GM21717 (cell line): ENCODE measurements around the gene FXYD6.

ENCODE experiments used
- ATAC-seq: cut with Tn5 transposase; IDR thresholded peaks from one replicate; pipeline ENCODE4 v1.9.1; 2021; ENCODE audit warnings: mild to moderate bottlenecking, moderate library complexity; ENCODE audit not compliant: unreplicated experiment

Gene FXYD6

DNA sequence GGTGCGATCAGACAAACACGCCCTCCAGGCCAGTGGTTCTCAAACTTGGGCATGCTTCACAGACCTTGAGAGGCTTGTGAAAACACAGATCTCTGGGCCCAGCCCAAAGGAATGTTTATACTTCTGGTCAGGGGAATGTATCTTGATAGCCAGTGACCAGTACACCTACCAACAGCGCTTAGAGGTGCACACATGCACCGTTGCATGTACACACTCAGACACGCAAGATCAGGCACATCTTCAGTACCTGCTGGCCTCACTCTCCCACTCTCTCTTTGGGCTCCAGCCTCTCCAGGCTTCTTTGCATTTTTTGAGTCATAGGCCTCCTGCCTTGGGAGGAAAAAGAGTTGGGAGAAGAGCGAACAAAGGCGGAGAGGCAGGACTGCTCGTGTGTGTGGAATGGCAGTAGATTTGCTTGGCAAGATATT lies 11.7 kb upstream of the FXYD6 start:
- no peak for ATAC-seq

DNA sequence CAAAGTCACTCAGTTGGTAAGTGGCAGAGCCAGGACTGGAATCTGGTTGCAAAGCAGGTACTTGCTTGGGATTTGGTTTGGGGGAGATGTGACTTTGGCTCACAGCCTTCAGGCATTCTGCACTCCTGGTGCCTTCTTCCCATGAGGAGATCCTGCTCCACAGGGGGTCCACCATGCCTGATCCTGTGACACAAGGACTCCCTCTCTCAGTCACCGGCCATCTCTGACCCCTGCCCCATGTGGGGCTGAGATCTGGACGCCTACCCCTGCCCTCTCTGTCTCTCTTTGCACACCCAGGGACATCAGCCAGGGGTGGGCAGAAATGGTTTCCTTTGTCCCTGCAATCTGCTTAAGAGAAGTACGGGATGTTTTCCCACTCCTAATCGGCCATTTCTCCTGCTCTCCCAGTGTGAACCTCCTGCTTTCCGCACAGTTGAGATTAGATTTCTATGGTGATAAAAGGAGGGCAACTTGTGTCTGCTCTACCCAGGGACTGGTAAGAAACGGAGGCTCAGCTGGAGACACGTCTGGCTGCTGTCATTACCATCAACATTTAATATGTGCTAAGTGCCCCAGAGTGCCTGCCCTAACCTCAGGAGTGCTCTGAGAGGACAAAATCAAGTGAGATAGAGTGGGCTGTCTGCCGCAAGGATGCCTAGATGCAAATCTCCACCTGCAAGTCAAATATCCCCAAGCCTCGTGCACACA lies 11.1 kb upstream of the FXYD6 start:
- no peak for ATAC-seq

DNA sequence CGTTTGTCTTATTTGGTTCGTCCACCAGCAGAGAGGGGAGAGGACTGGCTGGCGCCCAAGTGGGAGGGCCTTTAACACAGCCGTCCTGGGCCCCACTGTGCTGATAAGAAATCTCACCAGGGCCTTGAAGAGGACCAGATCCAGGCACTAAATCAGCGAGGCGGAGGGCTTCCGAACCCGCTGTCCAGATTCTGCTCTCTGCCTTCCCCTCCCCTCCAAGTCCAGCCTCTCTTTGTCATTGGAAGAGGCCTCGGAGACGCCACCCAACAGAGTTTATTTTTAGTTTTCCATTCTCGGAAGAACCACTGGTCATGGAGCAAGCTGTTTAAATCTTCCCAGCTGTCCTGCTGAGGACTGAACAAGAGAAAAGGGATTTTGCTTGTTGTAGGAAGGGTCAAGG lies 9.3 kb upstream of the FXYD6 start:
- ATAC-seq: no peak

DNA sequence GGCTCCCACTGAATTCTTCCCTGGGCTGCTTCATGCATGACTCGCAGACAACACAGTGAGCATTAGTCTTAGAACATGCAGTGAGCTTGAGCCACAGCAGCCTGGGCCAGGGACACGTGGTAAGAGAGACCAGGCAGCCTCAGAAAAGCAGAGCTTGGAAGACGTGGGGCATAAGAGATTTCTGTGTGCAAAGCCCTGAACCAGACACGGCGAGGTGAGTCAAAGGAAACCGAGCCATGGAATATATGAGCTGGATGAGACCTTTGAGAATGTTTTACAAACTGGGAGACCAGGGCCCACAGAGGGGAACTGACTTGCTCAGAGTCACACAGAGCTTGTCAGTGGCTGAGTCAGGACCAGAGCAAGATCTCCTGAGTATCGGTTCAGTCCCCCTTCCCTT lies 8.5 kb upstream of the FXYD6 start:
- no peak for ATAC-seq

DNA sequence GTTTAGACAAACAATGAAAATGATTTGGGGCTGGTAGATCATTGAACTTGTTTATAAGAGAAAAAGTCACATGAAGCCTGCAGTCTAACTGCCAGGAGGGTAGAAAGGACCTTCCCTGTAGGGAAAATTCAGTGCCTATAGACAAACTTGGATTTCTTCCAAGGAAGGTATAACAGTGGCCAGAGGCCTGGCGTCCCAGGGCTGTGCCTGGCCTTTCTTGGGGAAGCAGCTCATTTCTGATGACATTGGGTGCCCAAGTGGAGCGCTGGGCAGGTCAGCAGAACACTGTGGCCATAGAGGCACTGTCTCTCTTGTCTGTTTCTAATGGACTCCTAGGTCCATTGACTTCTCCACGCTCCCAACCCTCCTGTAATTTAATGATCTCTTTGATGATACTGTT lies 6.6 kb upstream of the FXYD6 start:
- ATAC-seq: no peak

DNA sequence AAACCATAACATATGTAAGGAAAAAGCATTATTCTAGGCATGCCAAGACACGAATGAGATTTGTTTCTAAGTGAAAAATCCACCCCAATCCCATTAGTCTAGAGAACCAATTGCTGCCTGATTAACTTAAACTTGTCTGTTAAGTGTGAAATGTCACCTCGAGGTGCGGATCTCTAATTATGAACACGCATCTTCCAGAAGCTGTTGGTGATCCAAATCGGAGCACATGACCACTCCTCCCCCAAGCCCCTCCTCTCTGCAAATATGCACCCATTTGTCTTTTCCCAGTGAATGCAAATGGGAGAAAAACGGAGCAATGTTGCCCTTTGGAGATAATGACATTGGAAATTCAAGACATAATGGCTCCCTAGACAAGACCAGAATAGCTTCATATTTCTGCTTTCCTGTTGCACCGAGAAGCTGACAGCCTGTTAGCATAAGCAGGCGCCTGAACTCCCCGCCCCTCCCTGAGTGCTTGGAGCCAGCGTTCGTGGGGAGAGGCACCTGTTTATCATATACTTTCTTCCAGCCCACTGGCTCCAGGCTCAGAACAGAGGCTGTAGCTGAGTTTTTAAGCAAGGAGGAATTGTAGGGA lies 6.0 kb upstream of the FXYD6 start:
- ATAC-seq: no peak

DNA sequence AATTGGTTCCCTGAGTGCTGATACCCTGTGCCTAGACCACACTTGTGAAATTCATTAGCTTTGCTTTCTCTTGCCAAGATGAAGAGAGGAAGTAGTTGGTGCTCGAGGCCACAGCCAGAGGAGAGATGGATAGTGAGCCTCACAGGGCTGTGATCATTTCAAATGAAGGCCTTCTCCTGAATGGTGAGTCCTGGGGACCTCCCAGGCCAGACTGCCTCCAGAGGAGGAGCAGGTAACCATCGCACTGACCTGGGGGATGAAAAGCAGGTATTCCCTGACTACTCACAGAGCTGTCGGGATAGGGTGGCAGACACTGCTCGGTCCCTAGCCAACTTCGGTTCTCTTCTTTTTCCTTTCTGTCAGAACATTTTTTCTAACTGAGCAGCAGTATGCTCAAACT lies 4.8 kb upstream of the FXYD6 start:
- ATAC-seq: no peak

DNA sequence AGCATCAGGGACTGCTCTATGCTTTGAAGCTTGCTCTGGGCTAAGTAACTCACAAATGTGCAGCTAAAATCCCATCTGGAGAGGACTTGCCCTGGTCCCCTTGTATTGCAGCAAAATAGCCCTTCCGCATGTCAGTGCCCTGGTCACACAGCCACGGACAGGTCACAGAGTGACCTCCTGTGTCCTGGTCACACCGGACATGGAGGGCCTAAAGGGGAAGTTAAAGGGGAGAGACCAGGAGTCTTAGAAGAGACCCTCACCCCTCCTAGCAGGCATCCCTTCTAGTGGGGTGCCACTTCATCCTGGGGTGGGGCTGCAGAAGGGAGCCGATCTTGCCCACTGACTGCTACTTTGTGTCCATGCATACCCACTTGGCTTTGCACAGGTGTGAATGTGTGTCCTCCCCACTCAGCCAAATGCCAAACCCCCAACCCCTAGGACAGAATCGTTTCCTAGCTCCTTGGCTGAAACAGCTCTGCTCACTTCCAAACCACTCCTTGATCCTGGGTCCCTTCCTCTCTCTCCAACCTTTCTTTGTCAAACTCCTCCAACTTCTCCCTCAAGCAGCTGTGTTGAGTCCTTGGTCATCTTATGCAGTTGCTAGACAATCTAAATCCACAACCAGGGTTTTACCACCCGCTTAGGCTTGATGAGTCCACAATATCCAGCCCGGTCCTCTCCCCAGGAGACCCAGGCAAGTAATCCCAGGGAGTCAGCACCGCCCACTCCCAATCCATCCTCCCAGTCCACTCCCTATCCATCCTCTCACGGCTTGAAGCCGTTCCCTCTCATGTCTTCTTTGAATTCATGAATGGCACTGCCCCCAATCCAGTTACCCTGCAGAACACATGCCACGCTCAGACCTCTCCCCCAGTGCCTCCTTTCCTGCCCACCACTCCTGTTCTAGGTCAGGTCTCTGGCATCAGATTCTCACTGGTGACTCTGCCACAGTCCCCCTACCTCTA lies 3.3 kb upstream of the FXYD6 start:
- ATAC-seq: no peak

DNA sequence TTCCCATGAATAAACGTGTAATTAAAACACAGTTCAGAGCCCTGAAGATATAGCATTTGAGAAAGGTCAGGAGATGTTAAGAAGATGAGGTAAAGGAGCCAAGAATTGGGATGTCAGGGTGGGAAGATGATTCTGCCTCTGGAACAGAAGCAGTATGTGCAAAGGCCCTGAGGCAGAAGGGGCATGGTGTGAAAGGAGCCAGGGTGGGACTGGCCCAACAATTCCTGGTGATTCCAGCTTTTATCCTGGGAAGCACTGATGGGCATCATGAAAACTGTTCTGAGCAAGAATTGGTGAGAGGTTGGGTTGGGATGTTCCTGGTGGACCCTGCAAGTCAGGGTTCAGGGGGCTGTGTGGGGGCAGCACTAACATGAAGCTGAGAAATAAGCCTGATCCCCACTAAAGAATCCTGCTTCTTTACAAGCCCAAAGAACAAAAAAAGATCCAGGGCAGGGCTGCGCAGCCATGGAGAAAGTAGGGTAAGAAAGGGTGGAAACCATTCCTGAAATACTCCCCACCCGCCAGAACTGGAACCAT lies 2.5 kb upstream of the FXYD6 start:
- ATAC-seq: no peak

DNA sequence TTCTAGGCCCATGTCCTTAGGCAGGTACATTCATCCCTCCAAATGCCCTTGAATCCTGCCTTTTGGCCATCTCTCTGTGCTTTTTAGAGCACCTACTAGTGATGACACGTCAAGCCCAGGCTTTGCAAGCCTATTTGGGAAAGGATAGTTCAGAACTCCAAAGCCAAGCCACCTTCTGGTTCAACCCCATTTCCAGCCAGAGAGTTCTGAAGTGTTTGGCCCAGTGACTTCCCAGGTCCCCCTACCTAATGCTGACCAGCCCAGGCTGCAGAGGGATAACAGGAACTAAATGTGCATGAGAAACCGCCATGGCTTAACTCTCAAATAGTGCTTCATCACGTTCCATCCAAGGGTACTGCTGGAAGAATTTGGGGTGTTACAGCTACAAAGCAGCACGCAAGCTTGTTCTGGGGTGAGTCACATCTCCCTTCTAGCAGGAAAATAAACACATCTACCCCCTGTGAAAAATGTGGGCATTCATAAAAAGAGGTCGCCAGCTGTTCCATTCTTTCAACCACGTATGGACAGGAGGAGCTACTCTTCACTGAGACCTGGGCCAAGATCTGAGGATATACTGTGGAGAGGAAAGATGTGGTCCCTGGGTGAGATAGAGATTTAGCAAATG lies 2.0 kb upstream of the FXYD6 start:
- ATAC-seq: no peak

DNA sequence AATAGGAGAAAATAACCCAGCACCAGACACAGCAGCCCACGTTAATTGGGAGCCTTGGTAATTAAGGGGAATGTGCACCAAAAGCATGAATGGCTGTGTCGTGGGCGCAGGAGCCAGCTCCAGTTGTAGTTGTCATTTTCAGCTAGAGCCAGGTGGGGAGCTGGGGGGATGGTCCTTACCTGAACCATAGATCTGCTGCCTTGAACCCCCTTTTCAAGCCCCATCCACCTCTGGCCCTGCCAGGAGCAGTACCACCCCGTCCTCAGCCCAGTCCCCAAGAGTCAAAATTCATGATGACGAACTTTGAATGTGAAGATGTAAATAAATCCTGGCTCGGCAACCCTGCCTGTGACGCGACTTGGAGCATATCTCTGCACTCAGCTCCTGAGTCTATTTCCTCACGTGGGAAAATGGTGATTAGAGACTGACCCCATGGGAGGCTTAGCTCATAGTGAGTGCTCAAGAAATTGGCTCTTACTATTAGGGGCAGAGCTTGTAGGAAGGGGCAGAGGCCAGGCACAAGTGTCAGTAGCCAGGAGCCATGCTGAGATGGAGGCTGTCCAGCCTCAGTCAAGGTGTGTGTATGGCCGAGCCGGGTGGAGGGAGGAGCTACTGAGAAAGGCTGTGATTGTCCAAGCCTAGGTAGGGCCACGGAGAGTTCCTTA lies 794 bp upstream of the FXYD6 start:
- ATAC-seq: no peak

DNA sequence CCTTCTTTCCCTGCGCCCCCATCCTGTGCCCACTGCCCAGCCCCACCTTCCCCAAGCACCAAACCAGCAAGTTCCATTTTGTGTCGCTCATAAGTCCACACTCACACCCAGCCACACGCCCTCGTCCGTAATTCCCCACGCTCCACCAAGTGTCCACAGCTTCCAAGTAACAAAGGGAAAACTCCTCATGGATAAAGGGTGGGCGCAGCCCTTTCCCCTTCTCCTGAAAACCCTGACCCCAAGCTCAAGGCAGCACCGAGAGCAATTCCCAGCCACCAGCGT lies 458 bp downstream of the FXYD6 start:
- no peak for ATAC-seq

DNA sequence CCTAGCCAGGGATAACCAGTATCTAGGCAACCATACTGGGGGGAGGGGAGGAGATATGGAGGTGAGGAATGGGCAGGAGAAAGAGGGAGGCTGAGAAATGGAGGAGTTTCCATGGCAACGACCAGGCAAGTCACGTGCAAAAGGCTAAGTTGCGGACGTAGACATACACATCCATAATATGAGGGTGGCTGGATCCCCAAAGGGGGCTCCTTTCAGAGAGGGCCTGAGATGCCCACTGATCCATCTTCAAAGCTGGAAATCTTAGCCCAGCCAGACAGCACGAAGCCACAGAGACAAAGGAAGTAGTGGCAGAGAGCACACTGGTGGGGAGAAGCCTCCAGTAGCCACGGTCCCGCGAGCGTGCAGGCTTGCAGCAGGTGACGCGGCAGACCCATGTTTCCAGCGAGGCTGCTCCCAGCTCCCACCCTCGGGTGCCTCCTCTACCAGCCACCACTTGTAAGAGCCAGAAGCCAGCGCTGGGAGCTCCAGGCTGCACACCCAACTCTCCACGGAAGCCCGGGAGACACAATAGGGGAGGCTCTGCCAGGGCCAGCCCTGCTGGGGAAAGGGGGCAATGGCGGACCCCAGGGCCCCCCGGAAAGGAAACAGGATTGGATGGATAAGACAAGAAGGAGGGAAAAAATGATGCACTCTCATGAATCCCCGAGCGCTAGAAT lies 938 bp downstream of the FXYD6 start:
- ATAC-seq: no peak

DNA sequence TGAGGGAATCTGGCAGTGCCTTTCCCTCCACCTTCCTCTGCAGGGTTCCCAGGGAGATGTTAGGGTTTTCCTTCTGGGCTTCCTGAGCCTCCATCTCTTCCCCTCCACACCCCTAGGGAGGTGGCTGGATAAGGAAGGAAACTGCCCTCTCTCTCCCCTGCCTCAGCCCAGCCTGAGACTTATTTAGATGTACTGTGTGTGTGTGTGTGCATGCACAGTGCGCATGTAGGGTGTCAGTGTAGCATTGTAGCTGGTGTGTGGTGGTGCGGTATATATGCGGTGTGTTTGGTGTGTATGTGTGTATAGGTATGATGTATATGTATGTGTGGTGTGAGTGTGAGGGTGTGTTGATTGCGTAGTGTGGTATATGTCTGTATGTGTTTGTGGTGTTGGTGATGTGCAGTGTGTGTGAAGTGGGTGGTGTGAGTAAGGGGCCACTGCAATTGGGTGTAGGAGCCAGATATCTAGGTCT lies 1.5 kb downstream of the FXYD6 start:
- no peak for ATAC-seq

DNA sequence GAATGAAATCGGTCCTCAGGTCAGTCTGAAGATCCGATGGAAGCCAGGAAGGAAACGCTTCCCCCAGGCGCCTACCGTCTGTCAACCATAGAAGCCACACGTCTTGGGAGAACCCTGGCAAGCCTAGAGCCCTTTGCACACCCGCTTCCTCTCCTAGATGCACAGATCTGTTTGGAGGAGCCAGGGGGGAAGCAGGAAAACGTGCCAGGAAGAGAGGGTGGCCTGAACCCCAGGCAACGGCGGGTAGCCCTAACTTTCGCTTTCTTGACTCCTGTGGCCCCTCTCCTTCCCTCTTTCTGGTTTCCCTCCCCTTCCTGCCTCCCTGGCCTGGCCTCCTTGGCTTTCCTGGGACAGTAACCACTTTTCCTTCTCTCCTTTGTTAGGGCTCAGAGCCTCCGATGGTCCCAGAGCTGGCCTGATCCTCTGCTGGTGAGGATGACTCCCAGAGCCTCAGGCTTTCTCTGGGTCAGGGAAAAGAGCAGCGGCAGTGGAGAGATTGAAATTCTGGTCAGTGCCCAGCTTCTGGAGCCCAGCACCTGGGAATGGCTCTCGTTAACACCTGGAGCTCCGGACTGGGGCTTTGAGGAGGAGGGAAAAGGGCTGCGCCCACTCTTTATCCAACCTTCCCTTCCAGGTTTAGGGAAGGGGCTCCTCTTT lies 2.1 kb downstream of the FXYD6 start:
- ATAC-seq: no peak

DNA sequence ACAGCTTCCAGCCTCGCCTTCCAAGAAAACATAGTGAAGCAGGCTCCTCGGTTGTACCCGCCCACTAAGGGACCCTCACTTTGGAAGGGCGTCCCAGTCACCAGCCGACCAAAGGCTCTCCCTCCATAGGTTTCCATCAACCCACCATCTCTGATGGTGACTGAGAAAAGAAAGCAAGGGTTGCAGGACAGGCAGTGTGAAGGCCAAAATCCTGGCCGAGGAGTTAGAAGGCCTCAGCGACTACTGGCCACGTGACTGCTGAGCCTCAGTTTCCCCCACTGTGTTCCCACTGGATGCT lies 2.7 kb downstream of the FXYD6 start:
- no peak for ATAC-seq

DNA sequence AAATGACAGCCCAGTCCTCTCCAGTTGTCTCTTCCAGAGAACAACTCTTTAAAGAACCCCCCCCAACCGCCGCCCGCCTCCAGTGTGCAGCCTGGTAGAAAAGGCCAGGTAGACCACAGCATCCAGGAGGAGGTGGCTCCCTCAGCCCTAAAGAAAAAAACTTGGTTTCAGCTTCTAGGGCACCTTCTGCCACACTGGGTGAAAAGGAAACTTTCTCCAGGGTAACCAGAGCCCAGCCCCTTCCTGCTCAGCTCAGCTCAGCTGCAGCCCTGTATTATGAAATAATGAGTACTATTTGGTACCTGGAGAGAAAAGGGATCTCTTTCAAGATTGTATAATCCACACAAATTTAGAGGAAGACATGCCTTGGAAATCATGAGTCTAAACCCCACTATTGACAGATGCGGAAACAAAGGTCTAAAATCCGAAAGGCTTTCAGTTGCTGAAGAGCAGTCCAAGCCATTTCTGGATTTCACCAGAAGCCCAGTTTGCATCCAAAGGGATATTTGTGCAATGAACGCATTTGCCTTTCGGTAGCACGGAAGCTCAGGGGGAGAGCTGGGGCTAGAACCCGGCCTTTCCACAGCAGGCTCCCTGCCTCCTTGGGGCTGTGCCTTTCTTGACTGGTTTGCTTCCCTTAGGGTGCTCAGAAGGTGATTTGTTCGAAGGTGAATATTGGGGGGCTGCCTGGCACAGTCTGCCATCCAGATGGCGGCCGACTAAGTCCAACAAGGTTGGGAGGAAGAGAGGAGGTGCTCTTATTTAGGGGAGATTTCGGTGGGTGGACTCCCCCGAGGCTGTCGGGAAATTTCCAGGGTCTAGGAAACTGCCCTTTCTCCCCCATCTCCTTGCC lies 3.3 kb downstream of the FXYD6 start:
- no peak for ATAC-seq

DNA sequence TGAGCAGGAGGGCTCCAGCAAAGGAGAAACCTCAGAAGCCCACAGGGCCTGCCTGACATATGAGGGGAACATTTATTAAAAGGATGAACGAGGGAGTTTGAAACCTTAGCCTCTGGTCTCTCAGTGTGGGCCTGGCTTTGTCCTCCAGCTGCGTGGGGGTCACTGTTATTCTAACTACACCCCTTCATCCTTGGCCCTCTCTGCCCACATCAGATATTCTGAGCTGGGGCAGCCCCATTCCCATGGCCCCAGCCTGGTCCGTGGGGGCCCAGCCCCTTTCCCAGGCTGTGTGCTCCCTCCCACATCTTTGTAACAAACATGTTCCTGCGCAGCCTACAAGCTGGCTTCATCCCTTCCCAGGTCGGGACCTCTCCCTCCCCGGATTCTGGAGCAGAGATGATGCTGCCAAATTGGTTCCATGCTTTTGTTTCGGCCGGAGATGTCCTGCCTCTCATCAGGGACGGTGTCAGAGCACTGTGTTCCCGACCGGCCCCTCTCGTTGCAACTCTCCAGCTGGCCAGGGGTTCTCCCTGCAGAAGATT lies 4.0 kb downstream of the FXYD6 start:
- no peak for ATAC-seq

DNA sequence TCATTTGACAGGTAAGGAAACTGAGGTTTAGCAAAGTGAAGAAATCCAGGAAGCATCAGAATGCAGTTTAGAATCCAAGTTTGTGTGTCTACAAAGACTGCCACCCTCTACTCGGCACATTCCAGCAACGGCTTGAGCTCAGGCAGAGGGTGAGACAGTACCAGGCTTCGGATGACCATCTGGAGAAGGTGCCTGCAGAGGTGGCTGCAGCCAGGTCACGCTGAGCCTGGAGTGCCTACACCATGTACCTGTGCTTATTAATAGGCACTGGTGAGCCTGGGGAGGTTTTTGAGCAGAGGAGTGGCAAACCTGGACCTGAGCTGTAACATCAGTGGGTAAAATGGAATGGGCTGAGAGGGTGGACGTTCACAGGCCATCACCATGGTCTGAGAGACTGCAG lies 4.7 kb downstream of the FXYD6 start:
- ATAC-seq: no peak
